GM12874 (cell line): ENCODE measurements around the gene CDKN2B-AS1.
A peak's percentile ranks its signal among the peaks of the same experiment; 100 is the strongest.

ENCODE experiments used
- CTCF ChIP-seq: IDR thresholded peaks from 2 replicates; pipeline ENCODE4 v1.5.1; 2011; ENCODE audit warnings: low read depth, mild to moderate bottlenecking, control low read depth, low read length, moderate library complexity; ENCODE audit not compliant: insufficient read depth

Gene CDKN2B-AS1

DNA sequence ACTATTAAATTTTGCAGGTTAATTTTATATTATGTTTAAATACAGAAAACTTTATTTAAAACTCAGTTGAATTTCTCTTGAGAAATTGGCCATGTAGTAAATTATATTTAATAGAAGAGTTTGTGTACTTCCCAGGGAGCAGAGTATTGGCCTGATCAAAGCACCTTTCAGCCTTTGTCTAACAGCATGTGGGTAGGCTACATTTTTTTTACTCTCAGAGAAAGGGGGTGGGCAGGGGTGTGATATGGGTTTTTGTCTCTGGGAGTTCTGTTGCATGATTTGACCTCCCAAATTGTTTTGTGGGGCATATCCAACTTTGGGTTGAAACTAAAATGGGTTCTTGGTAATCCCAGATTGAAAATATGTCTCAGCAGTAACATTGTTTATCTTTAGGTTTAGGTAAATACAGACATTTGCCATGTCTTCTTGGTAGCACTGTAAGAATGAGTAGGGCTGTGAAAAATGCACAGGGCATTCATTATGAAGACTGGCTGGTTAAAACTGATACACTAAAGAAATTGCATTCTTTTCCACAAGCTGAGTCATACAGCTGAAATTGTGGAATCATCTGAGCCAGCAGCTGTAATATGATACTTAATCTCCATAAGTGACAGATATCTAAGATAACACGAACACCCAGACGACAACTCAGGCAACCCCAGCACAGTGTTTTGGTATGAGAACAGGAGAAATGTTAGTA is 89.9 kb downstream of the CDKN2B-AS1 start:
- no peak for TF ChIP-seq CTCF

DNA sequence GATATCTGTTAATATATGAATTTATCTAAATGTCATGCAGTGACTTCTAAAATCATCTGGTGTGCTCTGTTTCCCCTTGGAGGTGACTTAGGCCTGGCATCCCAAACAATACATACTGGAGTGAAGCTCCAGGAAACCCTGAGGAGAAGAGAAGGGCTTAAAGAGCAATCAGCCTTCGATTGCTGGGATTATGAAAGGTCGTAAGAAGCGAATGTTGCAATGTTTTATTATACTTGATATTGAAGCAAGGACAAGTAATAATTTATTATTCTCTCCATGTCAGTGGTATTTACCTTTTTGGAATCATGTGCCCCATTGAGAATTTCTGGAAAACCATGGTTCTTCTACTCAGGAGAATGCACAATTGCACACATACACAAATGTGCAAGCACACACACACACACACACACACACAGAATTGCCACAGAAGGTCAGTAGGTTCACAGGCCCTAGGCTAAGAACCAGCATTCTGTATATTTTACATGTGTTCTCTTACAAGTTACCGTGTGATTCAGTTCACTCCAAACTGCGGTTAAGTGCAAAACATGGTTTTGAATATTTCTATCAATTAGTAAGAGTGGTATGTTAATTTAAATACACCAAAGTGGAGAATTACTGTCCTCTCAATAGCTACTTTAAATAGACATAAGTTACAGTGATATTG is 93.6 kb downstream of the CDKN2B-AS1 start:
- no peak for TF ChIP-seq CTCF

DNA sequence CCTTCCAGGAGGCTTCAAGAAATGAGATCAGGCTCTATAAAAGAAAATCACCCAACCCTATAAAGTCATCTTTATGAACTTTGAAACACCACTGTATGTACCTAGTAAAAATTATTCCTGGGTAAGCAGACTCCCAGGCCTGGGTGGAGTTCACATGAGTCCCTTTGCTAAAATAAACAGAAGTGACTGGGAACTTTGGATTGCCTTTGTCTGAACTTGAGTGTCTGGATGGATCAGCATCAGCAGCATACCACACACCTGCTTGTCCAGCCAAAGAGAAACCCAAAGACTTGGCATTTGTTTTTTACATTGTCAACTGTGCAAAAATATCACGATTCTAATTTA is 94.1 kb downstream of the CDKN2B-AS1 start:
- TF ChIP-seq CTCF: no peak

DNA sequence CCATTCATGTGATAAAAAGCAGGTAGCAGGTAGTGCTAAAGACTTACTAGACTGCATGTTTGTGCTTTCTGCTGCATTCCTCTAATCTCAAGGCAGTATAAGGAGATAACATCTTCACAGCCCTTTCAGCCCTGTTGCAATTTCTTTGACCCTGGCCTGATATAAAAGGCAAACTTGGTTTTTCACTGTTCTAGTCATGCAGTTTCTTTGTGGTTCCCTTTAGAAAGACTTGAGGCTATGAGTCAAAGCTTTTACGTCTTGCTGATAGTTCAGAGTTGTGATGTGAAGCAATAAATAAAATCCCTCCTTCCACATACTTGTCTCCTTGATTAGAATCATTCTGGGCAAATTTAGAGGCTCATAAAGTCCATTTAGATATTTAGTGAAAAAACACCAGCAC is 103.1 kb downstream of the CDKN2B-AS1 start:
- no peak for TF ChIP-seq CTCF

GRCh38 chr9:22098643-22099332 is 104.2 kb downstream of the CDKN2B-AS1 start:
- TF ChIP-seq CTCF: no peak

GRCh38 chr9:22100626-22101025 is 106.0 kb downstream of the CDKN2B-AS1 start:
- peak; percentile 42; the same call in 1 of the 2 replicates for TF ChIP-seq CTCF
